K562 (cell line): ENCODE data around the gene DAP. TPM values are rescaled to one million over a fixed set of nuclear protein-coding genes. Genes with fewer than 3 reads are reported as not detected.

Experiments
- ASH1L ChIP-seq: fragments of 450-650 bp; IDR thresholded peaks from 2 replicates; pipeline ENCODE4 v1.6.1; 2018; ENCODE audit warnings: borderline replicate concordance, mild to moderate bottlenecking, low read depth; ENCODE audit not compliant: partially characterized antibody
- CBX3 ChIP-seq, 2 experiments: IDR thresholded peaks; 1 replicate in 1 of 2; 2 replicates in 1 of 2; pipeline ENCODE4 v1.6.1; 2012; ENCODE audit warnings: inconsistent platforms in 2 of 2, low read length in 2 of 2, borderline replicate concordance in 1 of 2, control low read depth in 1 of 2
- CC2D1A ChIP-seq: fragments of 450-650 bp; IDR thresholded peaks from 2 replicates; pipeline ENCODE4 v1.6.1; 2017; ENCODE audit warnings: mild to moderate bottlenecking
- CREB1 ChIP-seq, 2 experiments: sonication (generic) in 1 of 2; formaldehyde crosslinking in 1 of 2; IDR thresholded peaks; 2 replicates each; pipeline versions ENCODE4 v1.6.1 to v1.8.0; 2012 to 2022; ENCODE audit warnings: inconsistent platforms in 1 of 2, mild to moderate bottlenecking in 1 of 2, missing genetic modification reagents in 1 of 2, moderate library complexity in 1 of 2
- GABPA ChIP-seq: fragments of 200-800 bp; sonication (Bioruptor generic); conservative IDR thresholded peaks from 2 replicates; pipeline ENCODE4 v1.6.1; 2016; ENCODE audit warnings: low read depth, missing genetic modification characterization, missing compliant biosample characterization
- HBP1 ChIP-seq: fragments of 450-650 bp; formaldehyde crosslinking; IDR thresholded peaks from 2 replicates; pipeline ENCODE4 v1.4.0; 2022; ENCODE audit warnings: missing genetic modification characterization
- ID3 ChIP-seq, 2 experiments: fragments of 250-450 bp in 1 of 2; fragments of 450-650 bp in 1 of 2; sonication (Bioruptor Pico) in 1 of 2; IDR thresholded peaks; 2 replicates each; pipeline versions ENCODE4 v1.6.1 to v1.8.0; 2016 to 2021; ENCODE audit warnings: mild to moderate bottlenecking in 2 of 2, moderate library complexity in 2 of 2, missing compliant biosample characterization in 1 of 2, missing genetic modification characterization in 1 of 2
- KAT7 ChIP-seq: sonication (generic); formaldehyde crosslinking; IDR thresholded peaks from 2 replicates; pipeline ENCODE4 v1.8.0; 2022; ENCODE audit warnings: missing genetic modification reagents, mild to moderate bottlenecking, borderline replicate concordance
- KDM4B ChIP-seq, 2 experiments: fragments of 450-650 bp in 1 of 2; sonication (generic) in 1 of 2; IDR thresholded peaks; 2 replicates each; pipeline ENCODE4 v1.6.1; 2016 to 2017; ENCODE audit warnings: borderline replicate concordance in 2 of 2, antibody characterized with exemption in 1 of 2, low read depth in 1 of 2, mild to moderate bottlenecking in 1 of 2
- L3MBTL2 ChIP-seq: fragments of 450-650 bp; IDR thresholded peaks from 2 replicates; pipeline ENCODE4 v1.6.1; 2016; ENCODE audit warnings: mild to moderate bottlenecking, moderate library complexity
- MYNN ChIP-seq, 2 experiments: sonication (generic); formaldehyde crosslinking in 1 of 2; IDR thresholded peaks; 2 replicates each; pipeline versions ENCODE4 v1.5.0 to v1.6.1; 2016 to 2020; ENCODE audit warnings: antibody characterized with exemption in 1 of 2, missing genetic modification reagents in 1 of 2
- NCOR1 ChIP-seq: fragments of 450-650 bp; IDR thresholded peaks from 2 replicates; pipeline ENCODE4 v1.6.1; 2016; ENCODE audit warnings: mild to moderate bottlenecking, moderate library complexity
- PHF21A ChIP-seq: fragments of 450-650 bp; IDR thresholded peaks from 2 replicates; pipeline ENCODE4 v1.6.1; 2017; ENCODE audit warnings: low read depth, borderline replicate concordance
- SP2 ChIP-seq: IDR thresholded peaks from 2 replicates; pipeline ENCODE4 v1.6.1; 2011; ENCODE audit warnings: mild to moderate bottlenecking, low read depth, low read length, moderate library complexity; ENCODE audit not compliant: poor library complexity, severe bottlenecking; ENCODE audit errors: extremely low read depth
- TGIF2 ChIP-seq: sonication (generic); formaldehyde crosslinking; IDR thresholded peaks from 2 replicates; pipeline ENCODE4 v1.8.1; 2022; ENCODE audit warnings: mild to moderate bottlenecking, missing genetic modification reagents, moderate library complexity
- ZNF224 ChIP-seq: sonication (generic); formaldehyde crosslinking; IDR thresholded peaks from 2 replicates; pipeline ENCODE4 v1.8.0; 2022; ENCODE audit warnings: mild to moderate bottlenecking, missing genetic modification reagents
- ZNF436 ChIP-seq: fragments of 250-450, 450-650 bp; sonication (Bioruptor Pico); formaldehyde crosslinking; IDR thresholded peaks from 2 replicates; pipeline ENCODE4 v1.7.0; 2020; ENCODE audit warnings: mild to moderate bottlenecking
- ZNF512 ChIP-seq: IDR thresholded peaks from 2 replicates; pipeline ENCODE4 v1.6.1; 2016; ENCODE audit warnings: missing genetic modification characterization, missing compliant biosample characterization
- polyA plus RNA-seq, 8 experiments: library from polyadenylated mRNA; depleted of rRNA in 4 of 8; stranded (reverse) in 5 of 8; unstranded in 3 of 8; fragments of >200 nt; fragmentation: Nextera tagmentation in 2 of 8; fragmentation: Illumina TruSeq in 1 of 8; extraction: Ambion mirVana in 2 of 8; extraction: Trizol in 1 of 8; gene quantifications; 2 replicates each; pipeline versions ENCODE4 v1.2.1 to v1.2.3, GENCODE V29; 2011 to 2014; ENCODE audit warnings: inconsistent platforms in 1 of 8, missing spikeins in 1 of 8
- total RNA-seq, 7 experiments: library from RNA; depleted of rRNA in 6 of 7; stranded (reverse); fragments of >200 nt in 6 of 7; fragmentation: Illumina TruSeq in 2 of 7; extraction: Trizol in 2 of 7; gene quantifications; 2 replicates each; pipeline versions ENCODE4 v1.2.1 to v1.2.3, GENCODE V29; 2011 to 2021; ENCODE audit warnings: low replicate concordance in 1 of 7
- TF ChIP-seq, protein P1 (sequence below), 2 experiments: IDR thresholded peaks in 1 of 2; conservative IDR thresholded peaks in 1 of 2; 2 replicates each; pipeline ENCODE4 v1.6.1; 2016; ENCODE audit warnings: low read depth in 2 of 2, mild to moderate bottlenecking in 1 of 2, missing compliant biosample characterization in 1 of 2, missing genetic modification characterization in 1 of 2, moderate library complexity in 1 of 2

DAP gene
- total and polyA plus RNA-seq, 9 of the 15 experiments (the other 6 are each of a cell fraction or from before 2014, with no cell fraction given) = 14.1 to 151 (median 34.5) TPM

DNA sequence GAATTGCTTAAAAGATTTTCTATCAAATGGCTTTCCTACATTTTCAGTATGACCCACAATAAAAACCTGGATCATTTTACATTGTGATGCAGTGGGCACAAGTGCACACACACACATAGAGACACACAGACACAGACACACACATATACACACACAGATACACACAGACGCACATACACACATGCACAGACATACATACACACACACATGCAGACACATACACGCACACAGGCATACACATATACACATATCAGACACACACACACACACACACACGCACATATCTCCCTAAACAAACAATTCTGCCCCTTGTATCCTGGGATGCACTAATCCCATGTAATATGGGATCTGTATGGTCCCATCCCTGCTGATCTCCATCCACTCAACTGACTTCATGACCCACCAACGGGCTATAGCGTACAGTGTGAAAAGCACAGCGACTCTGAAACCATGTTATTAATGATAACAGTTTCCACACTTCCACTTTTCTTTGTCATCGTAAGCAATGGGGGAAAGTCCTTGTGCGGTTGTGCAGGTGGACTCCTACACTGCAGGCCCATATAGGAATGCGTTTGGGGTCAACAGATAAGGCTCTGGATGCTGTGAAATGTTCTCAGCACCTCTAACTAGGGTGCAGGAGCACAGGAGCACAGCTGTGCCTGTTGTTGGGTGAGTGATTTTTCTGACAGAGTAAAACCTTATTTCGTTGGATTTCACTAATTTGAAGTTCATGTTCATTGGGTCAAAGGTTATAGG is 52.7 kb downstream of the DAP start (continued):
- no peak for TF ChIP-seq L3MBTL2
- no peak for TF ChIP-seq GABPA (tag)
- no peak for TF ChIP-seq ZNF512 (tag)
- peak; percentile 87 for TF ChIP-seq NCOR1
- no peak for TF ChIP-seq KDM4B (IDR thresholded peaks at IDR 0.05; ENCODE audit: borderline replicate concordance in 2 of 2, low read depth in 1 of 2)
- no peak for TF ChIP-seq KAT7 (CRISPR knock-in tag)
- TF ChIP-seq ASH1L = no peak
- no peak for TF ChIP-seq PHF21A
- peak in 1 of 2 experiments; percentile 88; a peak in 2 of 3 replicates for TF ChIP-seq CBX3 (IDR thresholded peaks at IDR 0.05; ENCODE audit: borderline replicate concordance in 1 of 2, low read length in 2 of 2)
- no peak for TF ChIP-seq TGIF2 (CRISPR knock-in tag)
- no peak for TF ChIP-seq ZNF224 (CRISPR knock-in tag)
- no peak for TF ChIP-seq SP2
- TF ChIP-seq ID3 (CRISPR knock-in tag; IDR thresholded peaks at IDR 0.05) = no peak
- 0 out of 2 replicates have a peak, but pooled peaks have one; percentile 81 for TF ChIP-seq ID3 (tag; IDR thresholded peaks at IDR 0.05)
- TF ChIP-seq ZNF436 (CRISPR knock-in tag) = no peak
- TF ChIP-seq, protein P1, sequence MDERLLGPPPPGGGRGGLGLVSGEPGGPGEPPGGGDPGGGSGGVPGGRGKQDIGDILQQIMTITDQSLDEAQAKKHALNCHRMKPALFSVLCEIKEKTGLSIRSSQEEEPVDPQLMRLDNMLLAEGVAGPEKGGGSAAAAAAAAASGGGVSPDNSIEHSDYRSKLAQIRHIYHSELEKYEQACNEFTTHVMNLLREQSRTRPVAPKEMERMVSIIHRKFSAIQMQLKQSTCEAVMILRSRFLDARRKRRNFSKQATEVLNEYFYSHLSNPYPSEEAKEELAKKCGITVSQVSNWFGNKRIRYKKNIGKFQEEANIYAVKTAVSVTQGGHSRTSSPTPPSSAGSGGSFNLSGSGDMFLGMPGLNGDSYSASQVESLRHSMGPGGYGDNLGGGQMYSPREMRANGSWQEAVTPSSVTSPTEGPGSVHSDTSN (CRISPR knock-in tag; IDR thresholded peaks at IDR 0.05; ENCODE audit: low read depth) = no peak
- TF ChIP-seq, protein P1 (tag; conservative IDR thresholded peaks at IDR 0.05; ENCODE audit: low read depth) = no peak
- peak; percentile 74 for TF ChIP-seq HBP1
- no peak; the same call in 1 of the 2 replicates for TF ChIP-seq CC2D1A
- TF ChIP-seq MYNN (IDR thresholded peaks at IDR 0.05) = 0 out of 2 replicates have a peak, but pooled peaks have one; percentile 36
- no peak for TF ChIP-seq MYNN (CRISPR knock-in tag; IDR thresholded peaks at IDR 0.05)
- peak; percentile 63; the same call in 1 of the 2 replicates for TF ChIP-seq CREB1 (IDR thresholded peaks at IDR 0.05)
- no peak for TF ChIP-seq CREB1 (CRISPR knock-in tag; IDR thresholded peaks at IDR 0.05)
